Measurements from ENCODE around the gene GPR55.

Gene GPR55

DNA sequence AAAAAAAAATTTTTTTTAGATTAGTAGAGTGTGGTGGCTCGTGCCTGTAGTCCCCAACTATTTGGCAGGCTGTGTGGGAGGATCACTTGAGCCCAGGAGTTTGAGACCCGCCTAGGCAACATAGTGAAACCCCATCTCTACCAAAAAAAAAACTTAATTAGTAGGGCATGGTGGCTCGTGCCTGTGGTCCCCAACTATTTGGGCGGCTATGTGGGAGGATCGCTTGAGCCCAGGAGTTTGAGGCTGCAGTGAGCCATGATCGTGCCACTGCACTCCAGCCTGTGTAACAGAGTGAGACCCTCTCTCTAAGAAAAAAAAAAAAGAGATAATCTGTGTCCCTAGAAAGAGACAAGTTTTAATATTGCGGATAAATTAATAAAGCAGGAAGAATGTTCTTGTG, 8.8 kb downstream of the GPR55 start:
- Histone ChIP-seq H3K36me3 (ENCODE audit: control insufficient read depth in 1 of 2, insufficient read depth in 2 of 2, low read length in 2 of 2) (no peaks in the 10 kb centered on the region), H3K4me3 (ENCODE audit: low read depth in 1 of 2, low read length in 2 of 2) (no peak overlapping the region), H3K9ac (ENCODE audit: low read depth in 1 of 2, low read length in 2 of 2) (no peak overlapping the region), H3K27me3 (ENCODE audit: control insufficient read depth in 1 of 2, insufficient read depth in 2 of 2, low read length in 2 of 2) (no peaks in the 10 kb centered on the region), H3K4me1 (ENCODE audit: control insufficient read depth in 1 of 2, insufficient read depth in 2 of 2, low read length in 2 of 2) (no peaks in the 10 kb centered on the region), H3K9me3 (ENCODE audit: control insufficient read depth in 1 of 2, low read length in 2 of 2) (no peaks in the 10 kb centered on the region), H3K27ac (ENCODE audit: low read depth, low read length) (no peak overlapping the region)

DNA sequence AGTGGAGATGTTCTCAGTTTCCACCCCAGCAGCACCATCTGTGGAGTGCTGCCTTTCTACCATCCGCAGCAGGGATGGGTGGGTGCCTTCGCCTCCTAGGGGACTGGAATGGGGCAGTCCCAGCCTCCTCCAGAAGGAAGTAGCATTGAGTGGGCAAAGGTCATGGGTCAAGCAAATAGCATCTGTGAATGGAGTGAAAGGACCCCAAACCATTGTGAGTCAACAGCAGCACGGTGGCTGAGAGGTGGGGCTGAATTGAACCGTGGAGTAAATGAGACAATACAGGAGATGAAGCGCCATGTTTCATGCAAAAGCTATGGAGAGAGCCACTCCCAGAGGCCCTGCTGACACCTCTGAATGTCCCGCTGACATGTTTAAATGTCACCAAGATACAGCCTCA, 9.7 kb downstream of the GPR55 start:
- Histone ChIP-seq H3K4me3 (ENCODE audit: low read depth in 1 of 2, low read length in 2 of 2) (no peak overlapping the region), H3K4me1 (ENCODE audit: control insufficient read depth in 1 of 2, insufficient read depth in 2 of 2, low read length in 2 of 2) (no peaks in the 10 kb centered on the region), H3K36me3 (ENCODE audit: control insufficient read depth in 1 of 2, insufficient read depth in 2 of 2, low read length in 2 of 2) (no peaks in the 10 kb centered on the region), H3K27me3 (ENCODE audit: control insufficient read depth in 1 of 2, insufficient read depth in 2 of 2, low read length in 2 of 2) (no peaks in the 10 kb centered on the region), H3K27ac (ENCODE audit: low read depth, low read length) (no peak overlapping the region), H3K9ac (ENCODE audit: low read depth in 1 of 2, low read length in 2 of 2) (no peak overlapping the region), H3K9me3 (ENCODE audit: control insufficient read depth in 1 of 2, low read length in 2 of 2) (no peaks in the 10 kb centered on the region)

DNA sequence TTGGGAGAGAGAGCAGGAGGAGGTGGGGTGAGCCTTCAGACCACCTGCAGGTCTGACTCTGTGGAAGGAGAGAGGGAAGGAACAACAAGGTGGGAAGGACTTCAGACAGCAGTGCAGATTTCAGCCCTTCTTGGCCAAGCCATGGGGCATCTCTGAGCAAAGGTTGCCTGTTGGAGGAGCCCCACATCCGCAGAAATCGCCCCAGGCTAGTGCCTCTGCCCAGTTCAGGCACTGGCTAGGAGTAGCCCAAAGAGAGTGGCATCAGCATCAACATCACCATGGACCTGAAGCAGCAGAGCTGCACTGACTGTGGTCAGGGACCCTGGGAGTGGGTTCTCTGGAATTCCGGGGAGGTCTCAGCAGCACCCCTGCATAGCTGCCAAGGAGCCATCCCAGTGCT, 10.2 kb downstream of the GPR55 start:
- H3K4me3 ChIP-seq (ENCODE audit: low read depth in 1 of 2, low read length in 2 of 2): no peak overlapping the region
- no peaks in the 10 kb centered on the region for H3K4me1 ChIP-seq (ENCODE audit: control insufficient read depth in 1 of 2, insufficient read depth in 2 of 2, low read length in 2 of 2)
- no peaks in the 10 kb centered on the region for H3K36me3 ChIP-seq (ENCODE audit: control insufficient read depth in 1 of 2, insufficient read depth in 2 of 2, low read length in 2 of 2)
- H3K9me3 ChIP-seq (ENCODE audit: control insufficient read depth in 1 of 2, low read length in 2 of 2): no peaks in the 10 kb centered on the region
- no peak overlapping the region for H3K9ac ChIP-seq (ENCODE audit: low read depth in 1 of 2, low read length in 2 of 2)
- H3K27me3 ChIP-seq (ENCODE audit: control insufficient read depth in 1 of 2, insufficient read depth in 2 of 2, low read length in 2 of 2): no peaks in the 10 kb centered on the region
- H3K27ac ChIP-seq (ENCODE audit: low read depth, low read length): no peak overlapping the region

DNA sequence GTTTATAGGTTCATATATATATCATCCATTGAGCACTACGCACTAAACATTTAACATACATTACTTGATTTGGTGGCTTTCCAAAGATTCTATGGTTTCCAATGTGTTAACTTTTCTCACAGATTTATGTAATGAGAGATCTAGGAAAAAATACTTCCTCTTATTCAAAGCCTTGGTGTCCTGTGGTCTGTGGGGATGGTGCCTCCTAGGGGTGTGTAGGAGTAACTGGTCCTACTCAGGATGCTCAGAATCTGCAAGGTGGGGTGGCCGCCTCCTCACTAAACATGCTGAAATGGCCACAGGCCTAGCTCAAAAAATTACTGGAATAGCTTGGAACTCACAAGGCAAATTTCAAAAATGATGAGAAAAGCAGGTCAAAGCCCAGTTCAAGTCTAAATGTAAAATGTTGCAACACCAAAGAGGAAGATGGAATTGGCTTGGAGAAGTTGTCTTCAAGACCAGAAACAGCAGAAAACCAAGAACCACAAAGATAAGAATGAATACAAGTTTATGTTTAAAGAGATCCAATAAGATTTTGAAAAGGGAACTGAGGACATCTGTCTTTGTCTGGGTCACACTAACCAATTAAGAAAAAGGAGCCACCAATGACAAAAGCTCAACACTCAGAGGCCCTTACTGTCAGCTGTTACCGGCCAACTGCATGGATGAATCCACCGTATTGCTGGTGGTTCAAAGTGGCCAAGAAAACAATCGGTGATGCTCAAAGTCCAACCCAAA, 11.5 kb downstream of the GPR55 start:
- H3K4me1 ChIP-seq (ENCODE audit: control insufficient read depth in 1 of 2, insufficient read depth in 2 of 2, low read length in 2 of 2): no peaks in the 10 kb centered on the region
- H3K27me3 ChIP-seq (ENCODE audit: control insufficient read depth in 1 of 2, insufficient read depth in 2 of 2, low read length in 2 of 2): no peaks in the 10 kb centered on the region
- H3K9ac ChIP-seq (ENCODE audit: low read depth in 1 of 2, low read length in 2 of 2): no peak overlapping the region
- H3K9me3 ChIP-seq (ENCODE audit: control insufficient read depth in 1 of 2, low read length in 2 of 2): no peaks in the 10 kb centered on the region
- H3K27ac ChIP-seq (ENCODE audit: low read depth, low read length): no peak overlapping the region
- no peak overlapping the region for H3K4me3 ChIP-seq (ENCODE audit: low read depth in 1 of 2, low read length in 2 of 2)
- no peaks in the 10 kb centered on the region for H3K36me3 ChIP-seq (ENCODE audit: control insufficient read depth in 1 of 2, insufficient read depth in 2 of 2, low read length in 2 of 2)

DNA sequence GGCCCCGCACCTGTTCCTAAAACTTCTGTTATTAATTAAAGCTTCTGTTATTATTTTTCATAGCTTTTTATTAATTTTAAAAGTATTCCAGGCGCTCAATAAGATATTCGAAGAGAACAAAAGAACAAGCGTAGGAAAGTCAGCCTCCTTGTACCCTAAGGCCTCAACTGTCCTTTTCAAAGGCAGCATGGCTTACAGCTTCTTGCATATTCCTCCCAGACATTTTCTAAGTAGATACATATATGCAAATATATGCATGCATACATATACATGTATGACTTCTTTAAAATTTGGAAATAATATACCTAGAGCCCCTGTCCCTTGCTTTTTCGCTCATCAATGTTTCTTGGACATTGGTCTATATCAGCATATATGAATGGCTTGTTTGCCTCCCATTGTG, 12.3 kb downstream of the GPR55 start:
- Histone ChIP-seq H3K27ac (ENCODE audit: low read depth, low read length) (no peak overlapping the region), H3K27me3 (ENCODE audit: control insufficient read depth in 1 of 2, insufficient read depth in 2 of 2, low read length in 2 of 2) (no peaks in the 10 kb centered on the region), H3K4me1 (ENCODE audit: control insufficient read depth in 1 of 2, insufficient read depth in 2 of 2, low read length in 2 of 2) (peaks cover 0 to 3% of the 10 kb centered on the region in 2 donors), H3K9me3 (ENCODE audit: control insufficient read depth in 1 of 2, low read length in 2 of 2) (no peaks in the 10 kb centered on the region), H3K36me3 (ENCODE audit: control insufficient read depth in 1 of 2, insufficient read depth in 2 of 2, low read length in 2 of 2) (no peaks in the 10 kb centered on the region), H3K9ac (ENCODE audit: low read depth in 1 of 2, low read length in 2 of 2) (no peak overlapping the region), H3K4me3 (ENCODE audit: low read depth in 1 of 2, low read length in 2 of 2) (no peak overlapping the region)

DNA sequence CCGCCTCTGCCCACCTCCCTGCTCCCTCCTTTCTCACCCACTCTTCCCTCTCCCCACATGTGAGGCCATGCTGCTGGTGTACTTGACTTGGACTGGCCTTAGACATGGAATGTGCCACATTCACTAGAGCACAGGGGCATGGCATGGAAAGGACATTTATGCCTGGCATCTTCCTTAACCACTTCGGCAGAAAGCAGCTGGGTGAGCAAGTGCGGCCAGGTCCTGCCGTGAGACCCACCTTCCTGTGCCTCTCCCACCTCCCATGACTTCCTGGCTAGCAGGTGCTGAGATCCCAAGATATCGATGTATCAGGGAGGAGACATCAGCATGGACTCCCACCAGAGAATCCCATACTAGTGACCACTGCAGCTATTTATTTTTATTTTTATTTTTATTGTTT, 13.0 kb downstream of the GPR55 start:
- no peaks in the 10 kb centered on the region for H3K27me3 ChIP-seq (ENCODE audit: control insufficient read depth in 1 of 2, insufficient read depth in 2 of 2, low read length in 2 of 2)
- H3K4me1 ChIP-seq (ENCODE audit: control insufficient read depth in 1 of 2, insufficient read depth in 2 of 2, low read length in 2 of 2): peaks cover 0 to 3% of the 10 kb centered on the region in 2 donors
- no peak overlapping the region for H3K4me3 ChIP-seq (ENCODE audit: low read depth in 1 of 2, low read length in 2 of 2)
- no peaks in the 10 kb centered on the region for H3K36me3 ChIP-seq (ENCODE audit: control insufficient read depth in 1 of 2, insufficient read depth in 2 of 2, low read length in 2 of 2)
- H3K9me3 ChIP-seq (ENCODE audit: control insufficient read depth in 1 of 2, low read length in 2 of 2): no peaks in the 10 kb centered on the region
- H3K27ac ChIP-seq (ENCODE audit: low read depth, low read length): no peak overlapping the region
- H3K9ac ChIP-seq (ENCODE audit: low read depth in 1 of 2, low read length in 2 of 2): no peak overlapping the region

DNA sequence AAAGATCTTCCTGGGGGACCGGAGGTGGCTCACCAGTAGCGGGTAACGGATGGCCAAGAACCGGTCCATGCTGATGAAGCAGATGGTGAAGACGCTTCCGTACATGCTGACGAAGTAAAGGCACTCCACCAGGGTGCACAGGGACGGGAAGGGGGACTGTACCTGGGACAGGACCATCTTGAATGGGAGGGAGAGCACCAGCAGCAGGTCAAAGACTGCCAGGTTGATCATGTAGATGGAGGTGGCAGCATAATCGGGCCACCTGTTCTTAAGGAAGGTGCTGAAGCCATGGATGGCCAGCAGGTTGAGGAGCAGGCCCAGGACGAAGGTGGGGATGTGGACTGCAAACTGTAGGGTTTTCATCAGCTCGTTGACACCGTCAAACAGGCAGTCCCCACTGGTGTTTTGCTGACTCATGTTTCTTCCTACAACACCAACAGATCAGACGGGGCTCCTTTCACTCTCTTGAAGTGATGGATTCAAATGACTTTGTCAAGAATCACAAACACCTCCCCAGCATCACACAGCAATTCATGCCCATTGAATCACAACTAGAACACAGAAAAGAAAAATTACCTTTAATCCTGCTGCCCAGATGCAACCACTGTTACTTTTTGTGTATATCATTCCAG, 14.4 kb downstream of the GPR55 start:
- Histone ChIP-seq H3K9me3 (ENCODE audit: control insufficient read depth in 1 of 2, low read length in 2 of 2) (no peaks in the 10 kb centered on the region), H3K27me3 (ENCODE audit: control insufficient read depth in 1 of 2, insufficient read depth in 2 of 2, low read length in 2 of 2) (peaks cover 0 to 4% of the 10 kb centered on the region in 2 donors), H3K9ac (ENCODE audit: low read depth in 1 of 2, low read length in 2 of 2) (no peak overlapping the region), H3K4me3 (ENCODE audit: low read depth in 1 of 2, low read length in 2 of 2) (no peak overlapping the region), H3K36me3 (ENCODE audit: control insufficient read depth in 1 of 2, insufficient read depth in 2 of 2, low read length in 2 of 2) (no peaks in the 10 kb centered on the region), H3K4me1 (ENCODE audit: control insufficient read depth in 1 of 2, insufficient read depth in 2 of 2, low read length in 2 of 2) (peaks cover 0 to 3% of the 10 kb centered on the region in 2 donors), H3K27ac (ENCODE audit: low read depth, low read length) (no peak overlapping the region)

DNA sequence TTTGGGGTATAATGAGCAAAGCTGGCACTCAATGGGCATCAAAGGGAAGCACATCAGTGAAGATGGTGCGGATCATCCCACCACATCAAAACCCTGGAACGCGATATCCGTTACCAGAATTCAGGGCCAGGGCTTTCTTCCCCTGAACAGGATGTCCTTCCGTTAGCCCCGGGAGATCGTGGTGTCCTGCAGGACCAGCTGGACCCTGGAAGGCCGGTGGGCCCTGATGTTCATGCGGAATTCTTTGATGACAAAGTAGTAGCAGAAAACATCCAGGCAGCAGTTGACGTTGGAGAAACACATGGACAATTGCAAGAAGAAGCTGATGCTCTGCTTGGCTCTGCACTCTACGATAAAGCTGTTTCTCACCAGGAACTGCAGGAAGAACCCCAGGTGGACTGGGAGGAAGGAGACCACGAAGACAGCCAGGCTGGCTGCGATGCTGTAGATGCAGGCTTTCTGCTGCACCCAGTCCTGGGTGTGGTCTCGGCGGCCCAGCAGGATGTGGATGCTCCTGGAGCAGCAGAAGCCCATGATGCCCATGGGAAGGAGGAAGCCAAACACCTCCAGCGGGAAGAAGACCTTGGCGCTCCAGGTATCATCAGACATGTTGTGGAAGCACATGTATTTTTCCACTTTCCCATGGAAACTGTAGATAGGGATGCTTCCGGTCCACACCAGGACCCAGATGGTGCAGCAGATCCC, 15.0 kb downstream of the GPR55 start:
- Histone ChIP-seq H3K9me3 (ENCODE audit: control insufficient read depth in 1 of 2, low read length in 2 of 2) (no peaks in the 10 kb centered on the region), H3K4me1 (ENCODE audit: control insufficient read depth in 1 of 2, insufficient read depth in 2 of 2, low read length in 2 of 2) (peaks cover 0 to 3% of the 10 kb centered on the region in 2 donors), H3K9ac (ENCODE audit: low read depth in 1 of 2, low read length in 2 of 2) (no peak overlapping the region), H3K36me3 (ENCODE audit: control insufficient read depth in 1 of 2, insufficient read depth in 2 of 2, low read length in 2 of 2) (no peaks in the 10 kb centered on the region), H3K27me3 (ENCODE audit: control insufficient read depth in 1 of 2, insufficient read depth in 2 of 2, low read length in 2 of 2) (peaks cover 0 to 4% of the 10 kb centered on the region in 2 donors), H3K27ac (ENCODE audit: low read depth, low read length) (no peak overlapping the region), H3K4me3 (ENCODE audit: low read depth in 1 of 2, low read length in 2 of 2) (no peak overlapping the region)

DNA sequence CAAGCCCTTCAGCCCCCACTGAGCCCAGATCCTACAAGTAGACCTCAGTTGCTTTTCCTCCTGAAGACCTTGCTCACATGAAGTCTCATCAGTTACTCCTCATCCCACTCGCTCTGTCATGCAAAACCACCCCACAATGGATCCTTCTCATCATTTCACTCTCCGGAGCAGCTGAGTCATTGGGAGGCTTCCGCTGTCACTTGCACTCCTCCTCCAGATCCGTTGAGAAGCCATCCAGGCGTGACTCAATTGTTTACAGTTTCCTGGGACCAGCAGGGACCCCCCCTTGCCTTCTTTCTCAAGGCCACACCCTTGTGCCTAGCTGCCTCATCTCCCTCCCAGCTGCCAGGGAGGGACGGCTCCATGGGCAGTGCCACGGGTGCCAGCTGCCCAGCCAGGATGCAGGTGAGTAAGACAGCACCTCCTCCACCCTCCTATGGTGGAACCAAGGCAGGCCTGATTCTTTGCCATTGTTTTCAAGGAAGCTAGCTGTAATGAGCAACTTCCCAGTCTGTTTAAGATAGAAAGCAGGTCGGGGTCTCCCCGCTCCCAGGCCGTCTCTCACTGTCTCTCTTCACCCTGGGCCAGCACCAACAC, 16.3 kb downstream of the GPR55 start:
- Histone ChIP-seq H3K27me3 (ENCODE audit: control insufficient read depth in 1 of 2, insufficient read depth in 2 of 2, low read length in 2 of 2) (peaks cover 0 to 4% of the 10 kb centered on the region in 2 donors), H3K4me1 (ENCODE audit: control insufficient read depth in 1 of 2, insufficient read depth in 2 of 2, low read length in 2 of 2) (peaks cover 0 to 3% of the 10 kb centered on the region in 2 donors), H3K9me3 (ENCODE audit: control insufficient read depth in 1 of 2, low read length in 2 of 2) (no peaks in the 10 kb centered on the region), H3K36me3 (ENCODE audit: control insufficient read depth in 1 of 2, insufficient read depth in 2 of 2, low read length in 2 of 2) (no peaks in the 10 kb centered on the region), H3K9ac (ENCODE audit: low read depth in 1 of 2, low read length in 2 of 2) (no peak overlapping the region), H3K4me3 (ENCODE audit: low read depth in 1 of 2, low read length in 2 of 2) (no peak overlapping the region), H3K27ac (ENCODE audit: low read depth, low read length) (no peak overlapping the region)

DNA sequence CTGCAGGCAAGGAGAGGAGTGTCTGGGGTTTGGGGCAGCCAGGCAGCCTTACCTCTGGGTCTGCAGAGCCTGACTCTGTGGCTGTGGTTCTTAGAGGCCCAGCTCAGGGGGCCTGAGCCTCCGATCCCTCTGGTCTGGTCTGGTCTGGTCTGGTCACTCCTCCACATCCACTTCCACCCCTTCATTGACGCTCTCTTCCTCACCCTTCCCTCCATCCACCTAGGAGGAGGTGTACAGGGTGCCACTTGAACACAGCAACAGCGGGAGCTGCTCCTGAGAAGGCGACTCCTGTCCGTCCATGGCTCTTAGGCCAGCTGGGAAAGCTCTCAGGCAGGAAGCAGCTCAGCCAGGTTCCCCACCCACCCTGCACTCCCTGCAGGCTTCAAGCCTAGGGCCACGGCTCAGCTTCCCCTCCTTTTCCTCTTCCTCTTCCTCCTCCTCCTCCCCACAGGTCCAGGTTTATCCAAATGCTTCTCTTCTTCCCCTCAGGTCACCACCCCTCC, 16.9 kb downstream of the GPR55 start:
- no peak overlapping the region for H3K27ac ChIP-seq (ENCODE audit: low read depth, low read length)
- H3K9me3 ChIP-seq (ENCODE audit: control insufficient read depth in 1 of 2, low read length in 2 of 2): no peaks in the 10 kb centered on the region
- H3K4me1 ChIP-seq (ENCODE audit: control insufficient read depth in 1 of 2, insufficient read depth in 2 of 2, low read length in 2 of 2): peaks cover 0 to 3% of the 10 kb centered on the region in 2 donors
- H3K9ac ChIP-seq (ENCODE audit: low read depth in 1 of 2, low read length in 2 of 2): no peak overlapping the region
- H3K27me3 ChIP-seq (ENCODE audit: control insufficient read depth in 1 of 2, insufficient read depth in 2 of 2, low read length in 2 of 2): peaks cover 0 to 4% of the 10 kb centered on the region in 2 donors
- H3K36me3 ChIP-seq (ENCODE audit: control insufficient read depth in 1 of 2, insufficient read depth in 2 of 2, low read length in 2 of 2): no peaks in the 10 kb centered on the region
- no peak overlapping the region for H3K4me3 ChIP-seq (ENCODE audit: low read depth in 1 of 2, low read length in 2 of 2)
